Osteoblast (primary cell): Measurements from ENCODE around the gene AXIN1. TPM values are rescaled to one million over a fixed set of nuclear protein-coding genes. Genes with fewer than 3 reads are reported as not detected.

ENCODE experiments used
- DNase-seq: peaks from one replicate; pipeline ENCODE4 v3.0.0; 2011; ENCODE audit warnings: low spot score, mixed read lengths; ENCODE audit not compliant: insufficient read length; ENCODE audit errors: missing footprints
- H2AFZ ChIP-seq: 2 replicates; pipeline ENCODE4 v1.6.0; 2011; ENCODE audit warnings: mild to moderate bottlenecking, low read length
- H3K27ac ChIP-seq: 2 replicates; pipeline ENCODE4 v1.5.1; 2011; ENCODE audit warnings: mild to moderate bottlenecking, low read depth, low read length, moderate library complexity
- H3K27me3 ChIP-seq: 2 replicates; pipeline ENCODE4 v1.6.0; 2012; ENCODE audit warnings: mild to moderate bottlenecking, control low read depth, inconsistent platforms, low read length, moderate library complexity; ENCODE audit not compliant: insufficient read depth
- H3K36me3 ChIP-seq: 2 replicates; pipeline ENCODE4 v1.5.1; 2011; ENCODE audit warnings: mild to moderate bottlenecking, low read length, control low read depth, moderate library complexity; ENCODE audit not compliant: insufficient read depth
- H3K4me1 ChIP-seq: 2 replicates; pipeline ENCODE4 v1.5.1; 2011; ENCODE audit warnings: mild to moderate bottlenecking, low read length, control low read depth, moderate library complexity; ENCODE audit not compliant: insufficient read depth
- H3K4me2 ChIP-seq: 2 replicates; pipeline ENCODE4 v1.6.0; 2011; ENCODE audit warnings: mild to moderate bottlenecking, low read length; ENCODE audit not compliant: insufficient read depth
- H3K4me3 ChIP-seq: fragments of 200-600 bp; sonication (generic); 3 replicates; pipeline ENCODE4 v1.5.1; 2012; ENCODE audit warnings: mild to moderate bottlenecking, low read length, inconsistent platforms; ENCODE audit not compliant: insufficient read depth
- H3K79me2 ChIP-seq: 2 replicates; pipeline ENCODE4 v1.6.0; 2012; ENCODE audit warnings: mild to moderate bottlenecking, low read length, control low read depth, inconsistent platforms; ENCODE audit not compliant: insufficient read depth
- H3K9me3 ChIP-seq: 2 replicates; pipeline ENCODE4 v1.5.1; 2011; ENCODE audit warnings: low read depth, low read length, control low read depth
- H4K20me1 ChIP-seq: 2 replicates; pipeline ENCODE4 v1.6.0; 2012; ENCODE audit warnings: mild to moderate bottlenecking, low read length, control low read depth; ENCODE audit not compliant: insufficient read depth
- CTCF ChIP-seq: IDR thresholded peaks from 2 replicates; pipeline ENCODE4 v1.5.1; 2011; ENCODE audit warnings: mild to moderate bottlenecking, low read depth, low read length, moderate library complexity; ENCODE audit errors: extremely low read depth
- total RNA-seq: library from RNA; depleted of rRNA; stranded (reverse); fragments of >200 nt; gene quantifications from 2 replicates; pipeline ENCODE4 v1.2.3, GENCODE V29; 2012

AXIN1 gene
- total RNA-seq, 1 donor: 21.7 TPM

- peaks cover 35% of the 10 kb centered on the region for H3K27me3 ChIP-seq
- no peaks in the 10 kb centered on the region for H3K79me2 ChIP-seq
- no peaks in the 10 kb centered on the region for H3K36me3 ChIP-seq
- H3K27ac ChIP-seq: no peak overlapping the region
- no peaks in the 10 kb centered on the region for H3K4me1 ChIP-seq
- no peaks in the 10 kb centered on the region for H4K20me1 ChIP-seq
- TF ChIP-seq CTCF: no peak
- no peak for DNase-seq
- H3K4me2 ChIP-seq: no peak overlapping the region
- H3K4me3 ChIP-seq: no peak overlapping the region
- H3K9me3 ChIP-seq: no peaks in the 10 kb centered on the region
- H2AFZ ChIP-seq: no peak overlapping the region
These were observed 76.0 kb downstream of the AXIN1 start for GRCh38 chr16:276426-277077.

DNA sequence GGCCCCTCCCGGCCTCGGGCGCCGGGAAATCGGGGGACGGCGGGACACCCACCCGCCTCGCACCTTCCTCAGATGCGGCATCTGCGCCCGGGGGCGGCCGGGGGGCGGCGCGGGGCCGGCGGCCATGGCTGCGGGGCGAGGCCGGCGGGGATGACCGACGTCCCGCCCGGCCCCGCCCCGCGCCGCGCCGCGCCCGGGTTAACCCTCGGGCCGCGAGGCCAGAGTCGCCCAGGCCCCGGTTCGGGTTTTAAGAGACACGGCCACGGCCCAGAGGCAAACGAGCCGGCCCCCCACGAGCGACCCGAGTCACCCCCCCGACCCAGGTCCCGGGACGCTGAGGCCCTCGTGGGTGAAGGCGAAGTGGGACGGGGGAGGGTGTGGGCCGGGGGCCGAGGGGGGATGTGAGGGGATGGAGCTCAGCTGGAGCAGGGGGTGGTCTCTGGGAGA lies 76.7 kb downstream of the AXIN1 start, which contains the start of gene RGS11:
Gene RGS11 (minus strand): TSS at position 159 of the 447 bp plus-strand sequence. CDS start 33 bp downstream, at position 126.
- Histone ChIP-seq H3K4me3 (no peak within 1 kb of the TSS), H2AFZ (no peak within 1 kb of the TSS), H3K4me1 (no peaks in the 10 kb centered on the region), H3K79me2 (no peaks in the 10 kb centered on the region), H3K4me2 (no peak within 1 kb of the TSS), H4K20me1 (no peaks in the 10 kb centered on the region), H3K9me3 (no peaks in the 10 kb centered on the region), H3K27me3 (peaks cover 27% of the 10 kb centered on the region), H3K36me3 (no peaks in the 10 kb centered on the region), H3K27ac (no peak within 1 kb of the TSS)
- DNase-seq: peak; percentile 91
- no peak for TF ChIP-seq CTCF

DNA sequence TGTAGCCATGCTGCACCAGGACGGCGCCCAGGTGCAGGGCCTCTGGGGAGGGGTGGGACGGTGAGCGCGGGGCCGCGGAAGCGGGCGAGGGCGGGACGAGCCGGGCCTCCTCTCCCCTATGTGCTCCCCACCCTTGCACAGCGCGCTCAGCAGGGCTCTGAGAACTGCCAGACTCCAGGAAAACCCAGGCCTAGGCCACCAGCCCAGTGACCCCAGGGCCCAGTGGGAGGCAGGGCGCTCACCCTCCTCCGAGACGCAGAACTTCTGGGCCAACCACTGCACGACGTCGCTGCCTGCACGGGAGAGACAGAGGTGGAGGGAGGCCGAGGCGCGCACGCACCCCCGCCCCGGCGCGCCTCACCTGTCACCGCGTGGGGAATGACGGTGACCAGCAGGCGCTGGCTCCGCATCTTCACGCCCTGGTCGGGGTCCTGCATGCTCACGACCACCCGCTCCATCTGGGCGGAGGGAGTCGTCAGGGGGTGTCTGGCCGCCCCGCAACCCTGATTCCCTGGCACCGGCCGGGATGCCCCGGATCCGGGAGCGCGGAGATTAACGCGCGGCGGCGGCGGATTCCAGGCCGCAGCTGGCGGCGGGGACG lies 77.4 kb downstream of the AXIN1 start:
- H3K4me3 ChIP-seq: no peak overlapping the region
- H3K9me3 ChIP-seq: no peaks in the 10 kb centered on the region
- TF ChIP-seq CTCF: no peak
- H3K27ac ChIP-seq: no peak overlapping the region
- no peak overlapping the region for H2AFZ ChIP-seq
- H3K27me3 ChIP-seq: peaks cover 25% of the 10 kb centered on the region
- H3K4me2 ChIP-seq: no peak overlapping the region
- H4K20me1 ChIP-seq: no peaks in the 10 kb centered on the region
- DNase-seq: peak; percentile 94
- no peaks in the 10 kb centered on the region for H3K36me3 ChIP-seq
- H3K4me1 ChIP-seq: no peaks in the 10 kb centered on the region
- H3K79me2 ChIP-seq: no peaks in the 10 kb centered on the region
